CD4-positive, alpha-beta T cell treated with Interleukin-17A for 1 hour (primary cell): ENCODE results near the gene PGA4.
"Not testable (repeated sequence)": the region's sequence is repeated elsewhere in the genome, so short reads cannot be mapped to it uniquely, and the experiment has no call there.

Source experiments
- DNase-seq: peaks from one replicate; pipeline ENCODE4 v3.0.0-alpha.2; 2020

Gene PGA4

GRCh38 chr11:61252332-61252731 lies 30.2 kb downstream of the PGA4 start:
- not testable (repeated sequence) for DNase-seq

GRCh38 chr11:61254403-61255025 lies 32.4 kb downstream of the PGA4 start:
- peak; percentile 65 for DNase-seq

GRCh38 chr11:61256710-61257482 lies 34.7 kb downstream of the PGA4 start:
- no peak for DNase-seq

GRCh38 chr11:61258546-61258945 lies 36.4 kb downstream of the PGA4 start:
- DNase-seq, result no peak

GRCh38 chr11:61259363-61259762 lies 37.2 kb downstream of the PGA4 start:
- DNase-seq, result no peak

- no peak for DNase-seq
Measured at GRCh38 chr11:61264371-61264770, 42.2 kb downstream of the PGA4 start.

GRCh38 chr11:61264795-61265194 lies 42.6 kb downstream of the PGA4 start:
- DNase-seq, result no peak

- DNase-seq, result no peak
Measured at GRCh38 chr11:61265357-61265756, 43.2 kb downstream of the PGA4 start.

- DNase-seq, result no peak
Measured at GRCh38 chr11:61266602-61267001, 44.5 kb downstream of the PGA4 start.

- no peak for DNase-seq
Measured at GRCh38 chr11:61267437-61267841, 45.3 kb downstream of the PGA4 start.

GRCh38 chr11:61268588-61269250 lies 46.6 kb downstream of the PGA4 start:
- DNase-seq, result no peak

- no peak for DNase-seq
Measured at GRCh38 chr11:61270354-61271076, 48.4 kb downstream of the PGA4 start.

GRCh38 chr11:61272731-61273130 lies 50.6 kb downstream of the PGA4 start:
- no peak for DNase-seq

- DNase-seq, result no peak
Measured at GRCh38 chr11:61273178-61274078, 51.3 kb downstream of the PGA4 start.

GRCh38 chr11:61274084-61274483 lies 51.9 kb downstream of the PGA4 start:
- DNase-seq, result no peak

GRCh38 chr11:61275191-61275590 lies 53.0 kb downstream of the PGA4 start:
- no peak for DNase-seq

GRCh38 chr11:61277186-61278000 lies 55.2 kb downstream of the PGA4 start:
- DNase-seq, result no peak

- no peak for DNase-seq
Measured at GRCh38 chr11:61278001-61278470, 55.9 kb downstream of the PGA4 start.

- DNase-seq, result no peak
Measured at GRCh38 chr11:61279934-61280659, 58.0 kb downstream of the PGA4 start.

GRCh38 chr11:61280883-61281580 lies 58.9 kb downstream of the PGA4 start:
- DNase-seq, result no peak
